GM04504 (cell line): Measurements from ENCODE around the gene PINK1.

Source experiments
- DNase-seq: peaks from one replicate; pipeline ENCODE4 v3.0.0-alpha.2; 2012; ENCODE audit warnings: low read depth

PINK1 gene

DNA sequence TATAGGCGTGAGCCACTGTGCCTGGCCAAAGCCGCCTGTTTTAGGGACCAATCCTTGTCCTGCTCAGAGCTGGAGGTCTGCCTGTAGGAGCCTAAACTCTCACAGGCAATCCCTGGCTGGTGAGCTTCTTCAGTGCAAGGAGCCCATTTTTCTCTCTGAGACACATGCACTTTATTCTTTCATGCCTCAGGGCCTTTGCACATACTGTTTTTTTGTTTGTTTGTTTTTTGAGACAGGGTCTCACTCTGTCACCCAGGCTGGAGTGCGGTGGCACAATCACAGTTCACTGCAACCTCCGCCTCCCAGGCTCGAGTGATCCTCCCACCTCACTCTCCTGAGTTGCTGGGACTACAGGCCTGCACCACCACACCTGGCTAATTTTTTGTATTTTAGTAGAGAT, 21.6 kb upstream of the PINK1 start:
- DNase-seq = no peak

DNA sequence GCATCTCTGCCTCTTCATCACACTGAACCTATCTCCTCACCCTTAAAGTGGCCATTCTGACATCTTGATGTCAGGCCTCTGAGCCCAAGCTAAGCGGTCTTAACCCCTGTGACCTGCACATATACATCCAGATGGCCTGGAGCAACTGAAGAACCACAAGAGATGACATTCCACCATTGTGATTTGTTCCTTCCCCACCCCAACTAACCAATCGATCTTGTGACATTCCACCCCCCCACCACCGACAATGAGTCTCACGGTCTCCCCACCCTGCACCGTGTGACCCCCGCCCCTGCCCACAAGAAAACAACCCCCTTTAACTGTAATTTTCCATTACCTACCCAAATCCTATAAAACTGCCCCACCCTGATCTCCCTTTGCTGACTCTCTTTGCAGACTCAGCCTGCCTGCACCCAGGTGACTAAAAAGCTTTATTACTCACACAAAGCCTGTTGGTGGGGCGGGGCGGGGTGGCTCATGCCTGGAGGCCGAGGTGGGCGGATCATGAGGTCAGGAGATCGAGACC, 21.0 kb upstream of the PINK1 start:
- no peak for DNase-seq

DNA sequence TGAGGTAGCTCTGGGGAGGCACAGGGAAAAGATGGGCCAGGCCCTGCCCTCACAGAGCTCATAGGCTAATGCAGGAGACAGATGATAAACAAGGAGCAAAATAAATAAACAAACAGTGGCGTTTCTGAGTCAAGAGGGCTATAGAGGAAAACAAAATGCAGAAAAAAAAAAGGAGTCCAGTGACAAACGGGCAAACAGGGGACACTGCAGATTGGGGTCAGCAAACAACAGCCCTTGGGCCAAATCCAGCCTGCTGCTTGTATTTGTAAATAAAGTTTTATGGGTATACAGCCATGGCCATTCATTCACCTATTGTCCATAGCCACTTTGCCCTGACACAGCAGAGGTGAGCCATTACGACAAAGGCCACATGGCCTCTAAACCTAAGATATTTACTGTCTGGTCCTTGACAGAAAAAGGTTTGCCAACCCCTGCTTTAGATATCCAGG, 19.1 kb upstream of the PINK1 start:
- DNase-seq = no peak

DNA sequence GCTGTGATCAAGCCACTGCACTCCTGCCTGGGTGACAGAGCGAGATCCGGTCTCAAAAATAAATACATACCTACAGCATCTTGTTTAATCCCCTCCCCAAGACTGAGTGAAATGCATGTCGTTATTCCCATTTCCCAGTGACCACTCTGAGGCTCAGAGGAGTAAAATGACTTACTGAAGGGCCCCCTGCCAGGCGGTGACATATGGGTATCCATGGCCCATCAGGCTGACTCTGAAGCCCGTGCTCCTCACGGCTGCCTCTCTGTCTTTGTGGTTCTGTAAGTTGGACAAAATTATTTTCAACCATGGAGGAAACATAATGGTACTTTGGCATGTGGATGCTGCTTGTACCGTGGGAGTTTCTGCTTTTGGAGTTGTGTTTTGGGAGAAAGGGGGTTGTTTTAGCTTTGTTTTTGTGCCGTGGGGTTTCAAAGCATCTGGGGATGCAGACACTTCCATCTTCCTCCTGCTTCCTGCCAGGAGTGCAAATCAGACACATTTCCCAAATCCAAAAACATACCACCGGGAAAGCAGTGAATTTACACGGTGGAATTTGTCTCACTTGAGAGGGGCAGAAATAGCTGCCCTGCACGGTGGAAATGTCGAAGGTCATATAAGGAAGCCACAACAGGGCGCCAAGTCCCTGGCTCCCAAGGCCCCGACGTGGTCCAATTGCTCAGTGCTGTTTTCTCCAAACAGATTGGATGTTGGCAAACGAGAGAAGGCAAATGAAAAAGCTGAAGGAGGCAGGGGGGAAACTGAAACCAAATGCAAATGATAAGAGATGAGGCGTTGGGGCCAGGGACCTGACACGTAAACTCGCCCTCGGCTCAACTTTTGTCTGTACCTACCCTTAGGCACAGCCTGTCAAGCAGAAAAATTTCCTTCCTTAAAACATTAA, 17.1 kb upstream of the PINK1 start:
- DNase-seq = no peak

DNA sequence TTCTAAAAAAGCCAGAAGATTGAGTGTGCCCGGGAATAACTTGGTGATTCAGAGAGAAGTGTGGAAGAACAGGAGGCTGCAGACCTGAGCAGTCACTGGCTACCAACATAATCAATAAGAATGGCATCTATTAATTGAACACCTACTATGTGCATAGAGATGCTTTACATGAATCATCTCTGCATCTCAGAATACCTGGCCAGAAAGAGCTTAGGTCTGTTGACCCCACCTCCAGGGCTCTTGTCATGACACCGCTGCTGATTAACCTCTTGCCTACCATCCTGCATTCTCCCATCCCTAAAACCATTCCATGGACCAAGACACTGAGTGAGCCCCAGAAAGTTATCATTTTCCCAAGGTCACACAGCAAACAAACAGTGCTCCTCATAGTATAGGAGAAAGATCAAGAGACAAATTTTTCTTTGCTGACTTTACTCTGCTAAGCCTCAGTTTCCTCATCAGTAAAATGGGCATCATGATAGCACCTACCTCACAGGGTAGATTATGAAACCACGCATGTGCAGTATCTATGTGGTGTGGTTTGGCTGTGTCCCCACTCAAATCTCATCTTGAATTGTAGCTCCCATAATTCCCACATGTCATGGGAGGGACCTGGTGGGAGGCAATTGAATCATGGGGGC, 16.3 kb upstream of the PINK1 start:
- no peak for DNase-seq

DNA sequence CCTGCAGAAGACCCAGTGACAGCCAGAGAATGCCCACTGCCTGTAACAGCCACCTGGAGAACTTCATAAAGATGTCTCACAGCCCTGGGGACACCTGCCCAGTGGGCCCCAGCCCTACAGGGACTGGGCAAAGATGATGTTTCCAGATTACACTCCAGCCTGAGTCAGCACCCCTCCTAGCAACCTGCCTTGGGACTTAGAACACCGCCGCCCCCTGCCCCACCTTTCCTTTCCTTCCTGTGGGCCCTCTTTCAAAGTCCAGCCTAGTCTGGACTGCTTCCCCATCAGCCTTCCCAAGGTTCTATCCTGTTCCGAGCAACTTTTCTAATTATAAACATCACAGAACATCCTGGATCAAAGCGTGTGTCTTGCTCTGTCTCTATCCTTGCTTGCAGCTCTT, 14.7 kb upstream of the PINK1 start:
- no peak for DNase-seq

DNA sequence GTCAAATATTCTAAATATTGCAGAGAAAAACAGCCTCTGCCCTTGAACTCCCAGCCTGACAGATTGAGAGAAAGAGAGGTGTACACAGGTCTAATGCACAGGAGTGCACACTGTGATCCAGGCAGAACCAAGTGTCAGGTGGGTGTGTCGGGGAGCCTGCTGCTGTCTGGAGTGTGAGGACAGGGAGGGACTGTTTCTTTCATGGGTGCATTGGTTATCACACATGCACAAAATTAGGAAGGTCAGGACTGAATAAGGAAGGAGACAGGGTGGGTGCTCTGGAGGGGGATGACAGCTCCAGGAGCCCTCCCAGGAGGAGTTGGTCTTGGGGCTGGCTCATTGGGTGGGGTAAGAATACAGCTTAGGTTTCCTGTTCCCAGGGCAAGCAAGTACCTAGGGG, 13.3 kb upstream of the PINK1 start:
- no peak for DNase-seq

DNA sequence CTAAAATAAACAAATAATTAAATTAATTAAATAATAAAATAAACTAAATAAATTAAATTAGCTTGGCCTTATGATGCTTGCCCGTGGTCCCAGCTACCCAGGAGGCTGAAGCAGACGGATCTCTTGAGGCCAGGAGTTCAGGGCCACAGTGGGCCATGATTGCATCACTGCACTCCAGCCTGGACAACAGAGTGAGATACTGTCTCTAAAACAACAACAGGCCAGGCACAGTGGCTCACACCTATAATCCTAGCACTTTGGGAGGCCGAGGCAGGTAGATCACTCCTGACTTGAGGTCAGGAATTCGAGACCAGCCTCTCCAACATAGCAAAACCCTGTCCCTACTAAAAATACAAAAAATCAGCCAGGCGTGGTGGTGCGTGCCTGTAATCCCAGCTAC, 12.2 kb upstream of the PINK1 start:
- no peak for DNase-seq

DNA sequence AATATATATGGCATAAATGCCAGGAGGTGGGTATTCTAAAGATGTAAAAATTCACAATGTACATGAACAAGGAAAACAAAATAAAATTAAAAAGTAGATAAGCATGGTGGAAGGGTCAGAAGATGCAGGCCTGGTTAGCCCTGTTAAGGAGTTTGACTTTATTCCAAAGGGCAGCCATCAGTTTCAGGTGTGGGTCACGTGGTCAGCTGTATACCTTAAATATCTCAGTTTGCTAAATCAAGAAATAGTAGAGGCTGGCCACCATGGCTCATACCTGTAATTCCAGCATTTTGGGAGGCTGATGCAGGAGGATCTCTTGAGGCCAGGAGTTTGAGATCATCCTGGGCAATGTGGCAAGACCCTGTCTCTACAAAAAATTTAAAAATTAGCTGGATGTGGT, 8.5 kb upstream of the PINK1 start:
- no peak for DNase-seq

DNA sequence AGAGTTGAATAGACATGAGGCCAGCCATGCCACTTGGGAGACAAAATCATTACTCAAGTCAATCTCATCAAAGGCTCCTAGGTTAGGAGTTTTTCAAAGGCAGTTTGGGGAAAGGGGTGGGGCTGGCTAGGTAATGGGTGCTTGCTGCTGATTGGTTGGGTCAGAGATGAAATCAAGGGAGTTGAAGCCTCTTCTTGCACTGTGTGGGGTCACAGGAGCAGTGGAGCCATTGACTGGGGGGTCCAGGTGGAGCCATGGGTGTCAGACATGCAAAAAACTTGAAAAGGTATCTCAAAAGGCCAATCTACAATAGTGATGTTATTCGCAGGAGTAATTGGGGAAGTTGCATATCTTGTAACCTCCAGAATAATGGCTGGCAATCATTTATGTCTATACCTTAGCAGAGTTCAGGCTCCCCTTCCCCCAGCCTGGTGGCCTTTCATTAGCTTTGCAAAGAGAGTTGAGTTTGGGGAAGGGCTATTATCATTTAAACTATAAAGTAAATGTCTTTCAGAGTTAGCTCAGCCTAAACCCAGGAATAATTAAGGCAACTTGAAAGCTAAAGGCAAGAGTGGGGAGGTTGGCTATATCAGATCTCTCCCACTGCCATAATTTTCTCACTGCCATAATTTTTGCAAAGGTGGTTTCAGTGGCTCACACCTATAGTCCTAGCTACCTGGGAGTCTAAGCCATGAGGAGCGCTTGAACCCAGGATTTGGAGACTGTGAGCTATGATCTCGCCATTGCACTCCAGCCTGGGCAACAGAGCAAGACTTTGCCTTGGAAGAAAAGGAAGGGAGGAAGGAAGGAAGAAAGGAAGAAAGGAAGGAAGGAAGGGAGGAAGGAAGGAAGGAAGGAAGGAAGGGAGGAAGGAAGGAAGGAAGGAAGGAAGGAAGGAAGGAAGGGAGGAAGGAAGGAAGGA, 7.8 kb upstream of the PINK1 start:
- no peak for DNase-seq

DNA sequence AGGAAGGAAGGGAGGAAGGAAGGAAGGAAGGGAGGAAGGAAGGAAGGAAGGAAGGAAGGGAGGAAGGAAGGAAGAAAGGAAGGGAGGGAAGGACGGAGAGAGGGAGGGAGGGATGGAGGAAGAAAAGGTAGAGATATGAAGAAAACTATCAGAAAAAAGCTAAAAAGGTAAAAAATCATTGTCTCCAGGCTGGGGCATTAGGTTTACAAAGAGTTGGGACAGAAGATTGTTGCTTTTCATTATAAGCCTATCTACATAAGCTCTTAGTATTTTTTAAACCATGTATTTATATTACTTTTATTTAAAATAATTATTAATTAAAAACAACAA, 7.2 kb upstream of the PINK1 start:
- DNase-seq = no peak

DNA sequence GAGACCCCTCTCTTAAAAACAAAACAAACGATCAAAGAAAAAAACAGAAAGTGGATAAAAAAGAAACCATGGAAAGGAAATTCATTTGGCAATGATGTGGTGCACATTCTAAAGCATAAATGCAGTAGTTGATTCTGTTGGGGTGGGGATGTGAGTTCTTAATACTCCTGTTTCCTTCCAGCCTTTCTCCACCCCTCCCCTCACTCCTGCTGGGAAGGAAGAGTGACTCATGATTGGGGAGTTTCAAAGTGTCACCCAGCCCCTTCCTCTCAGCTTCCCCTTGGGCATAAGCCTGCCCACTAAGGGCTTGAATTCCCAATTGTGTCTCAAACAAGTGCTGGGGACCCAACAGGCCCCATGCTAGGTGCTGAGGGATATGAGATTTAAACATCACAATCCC, 6.7 kb upstream of the PINK1 start:
- DNase-seq = no peak

DNA sequence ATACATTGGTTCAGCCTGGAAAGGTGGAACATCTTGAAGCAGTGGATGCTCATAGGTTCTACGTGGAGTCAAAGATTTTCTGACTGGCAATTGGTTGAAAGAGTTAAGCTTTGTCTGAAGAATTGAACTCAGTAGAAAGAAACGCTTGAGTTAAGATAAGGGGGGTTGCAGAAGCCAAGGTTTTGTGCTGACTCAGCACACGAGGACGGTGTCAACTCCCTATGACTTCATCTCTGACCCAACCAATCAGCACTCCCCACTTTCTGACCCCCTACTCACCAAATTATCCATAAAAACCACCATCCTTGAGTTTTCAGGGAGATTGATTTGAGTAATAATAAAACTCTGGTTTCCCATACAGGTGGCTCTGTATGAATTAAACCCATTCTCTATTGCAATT, 2.5 kb upstream of the PINK1 start:
- no peak for DNase-seq

DNA sequence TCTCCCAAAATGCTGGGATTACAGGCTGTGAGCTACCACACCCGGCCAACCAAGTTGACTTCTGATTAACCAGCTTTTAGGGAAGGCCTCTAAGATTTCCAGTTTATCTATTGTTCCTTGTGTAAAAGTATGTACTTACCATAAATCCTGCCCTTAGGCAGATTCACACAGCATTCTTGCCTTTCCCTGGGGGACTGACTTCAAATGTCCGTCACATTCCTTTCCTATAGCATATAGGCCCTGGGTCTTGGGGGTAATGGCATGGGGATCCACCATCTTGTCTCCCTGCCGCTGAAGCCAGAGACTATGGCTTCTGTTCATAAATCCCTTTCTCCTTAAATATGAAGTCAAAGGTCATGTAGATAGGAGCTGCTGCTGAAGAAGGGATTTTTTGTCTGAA, 872 bp upstream of the PINK1 start:
- no peak for DNase-seq

DNA sequence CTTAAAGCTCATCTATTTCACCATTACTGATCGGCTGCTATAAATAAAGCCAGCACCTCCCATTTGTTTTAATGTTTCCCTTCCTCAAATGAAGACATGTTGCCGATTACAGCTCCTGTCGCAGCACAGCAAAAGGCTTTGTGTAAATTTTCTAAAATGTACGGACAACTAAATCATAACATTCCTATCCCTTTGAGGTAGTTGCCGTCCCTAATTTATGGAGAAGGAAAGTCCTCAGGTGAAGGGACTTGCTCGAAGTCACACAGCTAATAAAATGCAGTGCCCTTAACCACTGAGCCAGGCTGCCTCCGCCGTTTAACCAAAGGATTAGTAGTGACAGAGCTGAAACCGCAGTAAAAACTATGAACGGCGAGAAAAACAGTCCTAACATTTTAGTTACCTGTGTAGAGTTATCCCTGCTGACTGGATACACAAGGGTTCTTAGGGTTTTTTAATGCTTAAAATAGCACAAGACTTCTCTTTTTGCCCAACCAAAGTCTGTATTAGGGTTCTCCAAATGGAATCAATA, 871 bp downstream of the PINK1 start:
- DNase-seq = no peak

DNA sequence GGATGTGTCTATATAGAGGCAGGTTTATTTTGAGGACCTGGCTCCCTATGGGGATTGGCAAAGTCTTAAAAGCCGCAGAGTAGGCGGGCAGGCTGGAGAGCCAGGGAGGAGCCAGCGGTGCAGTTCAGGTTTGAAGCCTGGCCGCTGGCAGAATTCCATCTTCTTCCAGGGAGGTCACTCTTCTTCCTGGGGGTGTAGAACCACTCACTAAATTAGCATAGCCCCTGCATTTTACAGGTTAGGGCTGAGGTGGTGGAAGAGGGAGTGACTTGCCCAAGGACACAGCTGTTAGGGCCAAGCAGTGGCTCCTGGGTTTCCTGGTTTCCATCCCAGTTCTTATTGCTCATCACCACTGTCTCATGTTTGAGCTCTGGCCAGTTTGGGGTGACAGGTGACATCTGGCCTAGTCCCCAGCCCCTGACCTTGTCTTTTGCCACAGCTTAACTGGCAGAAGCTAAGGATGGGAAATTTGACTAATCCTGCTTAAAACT, 1.4 kb downstream of the PINK1 start:
- no peak for DNase-seq

DNA sequence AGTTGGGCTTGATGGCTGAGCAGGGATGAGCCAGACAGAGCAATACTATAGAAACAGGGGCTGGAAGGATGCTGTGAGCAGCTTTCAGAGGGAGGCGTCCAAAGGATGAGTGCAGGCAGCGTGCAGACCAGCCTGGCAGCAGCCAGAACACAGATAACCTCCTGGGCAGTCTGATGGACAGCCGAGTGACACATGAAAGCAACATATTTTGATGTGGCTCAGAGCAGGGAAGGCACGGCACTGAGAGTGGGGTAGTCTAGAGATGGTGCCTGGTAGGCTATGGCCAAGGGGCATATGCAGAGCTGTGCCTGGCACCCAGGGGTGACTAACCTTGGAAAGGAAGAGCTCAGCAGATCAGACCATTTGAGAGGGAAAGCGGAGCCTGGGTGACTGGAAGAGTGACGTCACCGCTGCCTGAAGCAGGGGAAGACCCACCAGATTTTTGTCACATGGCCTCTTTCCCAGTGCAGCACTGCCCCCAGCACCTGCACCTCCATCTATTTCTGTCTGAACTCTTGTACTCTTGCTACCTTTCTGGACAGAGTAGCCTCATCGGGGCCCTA, 3.6 kb downstream of the PINK1 start:
- DNase-seq = no peak

DNA sequence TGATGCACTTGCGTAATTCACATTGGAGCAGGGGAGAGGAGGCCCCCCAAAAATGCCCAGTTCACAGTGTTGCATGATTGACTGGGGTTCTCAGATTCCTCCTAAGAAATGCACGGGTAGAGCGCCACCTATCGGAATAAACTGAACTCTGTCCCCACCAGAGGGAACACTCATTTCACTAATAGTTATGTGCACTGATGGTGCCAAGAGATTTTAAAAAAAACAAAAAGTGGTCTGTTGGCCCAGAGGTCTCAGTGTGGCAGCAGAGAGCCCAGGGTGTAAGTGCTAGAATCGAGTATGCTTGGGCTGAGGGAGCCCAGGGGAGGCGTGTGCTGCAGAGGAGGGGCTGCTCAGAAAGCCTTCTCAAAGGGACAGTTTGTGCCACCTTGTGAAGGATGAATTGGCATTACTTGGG, 6.9 kb downstream of the PINK1 start:
- DNase-seq = no peak

DNA sequence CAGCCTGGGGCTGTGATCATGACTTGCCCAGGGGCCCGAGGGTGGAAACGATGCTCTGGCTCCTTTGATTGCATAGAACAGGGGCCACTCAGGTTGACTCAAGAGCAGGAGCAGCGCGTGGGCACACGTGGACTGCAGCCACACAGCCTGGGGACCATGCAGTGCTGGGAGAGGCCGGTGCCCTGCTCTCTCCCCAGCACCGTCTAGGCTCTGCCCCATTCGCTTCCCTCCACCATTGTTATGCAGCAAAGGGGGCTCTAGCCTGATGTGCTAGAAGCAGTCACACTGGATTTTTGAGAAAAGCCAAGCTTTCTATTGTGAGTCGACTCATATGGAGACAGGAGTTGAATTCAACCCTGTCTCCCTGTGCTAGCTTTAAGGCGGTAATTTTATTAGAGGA, 8.7 kb downstream of the PINK1 start:
- DNase-seq = no peak

DNA sequence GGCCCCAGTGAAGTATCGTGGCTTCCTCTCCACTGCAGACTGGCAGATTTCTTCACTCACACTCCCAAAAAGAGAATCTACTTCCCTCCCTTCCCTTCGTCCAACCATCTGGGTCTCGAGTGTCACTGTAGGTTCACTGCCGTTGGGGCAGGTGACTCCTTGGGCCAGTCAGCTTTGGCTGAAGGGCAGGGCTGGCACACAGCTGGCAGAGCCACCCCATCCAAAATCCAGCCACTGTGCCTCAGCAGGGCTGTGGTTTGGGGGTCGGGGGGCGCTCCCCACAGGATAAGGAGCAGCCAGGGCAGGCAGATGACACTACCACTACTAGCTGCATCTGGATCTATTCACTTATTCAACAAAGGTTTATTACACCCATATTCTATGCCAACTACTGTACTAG, 9.8 kb downstream of the PINK1 start:
- no peak for DNase-seq

DNA sequence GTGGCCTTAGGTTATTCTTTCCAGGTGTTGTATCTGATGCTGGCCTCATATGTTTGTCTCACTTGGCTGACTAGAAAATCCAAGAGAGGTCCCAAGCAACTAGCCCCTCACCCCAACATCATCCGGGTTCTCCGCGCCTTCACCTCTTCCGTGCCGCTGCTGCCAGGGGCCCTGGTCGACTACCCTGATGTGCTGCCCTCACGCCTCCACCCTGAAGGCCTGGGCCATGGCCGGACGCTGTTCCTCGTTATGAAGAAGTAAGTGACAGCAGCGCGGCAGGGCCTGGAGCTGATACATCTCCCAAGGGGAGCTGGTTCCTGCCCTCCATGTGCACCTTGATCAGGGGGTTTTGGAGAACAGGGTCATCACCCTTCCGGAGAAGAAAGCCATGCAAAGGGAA, 11.2 kb downstream of the PINK1 start:
- no peak for DNase-seq

DNA sequence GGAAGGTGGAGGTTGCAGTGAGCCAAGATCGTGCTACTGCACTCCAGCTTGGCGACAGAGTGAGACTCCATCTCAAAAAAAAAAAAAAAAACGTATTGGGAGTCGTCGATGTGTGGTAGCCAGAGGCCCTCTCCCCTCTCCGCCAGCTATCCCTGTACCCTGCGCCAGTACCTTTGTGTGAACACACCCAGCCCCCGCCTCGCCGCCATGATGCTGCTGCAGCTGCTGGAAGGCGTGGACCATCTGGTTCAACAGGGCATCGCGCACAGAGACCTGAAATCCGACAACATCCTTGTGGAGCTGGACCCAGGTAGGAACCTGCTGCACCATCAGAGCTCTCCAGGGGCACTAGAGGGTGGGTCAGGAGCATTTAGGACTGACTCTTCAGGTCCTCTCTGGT, 12.2 kb downstream of the PINK1 start:
- DNase-seq = no peak
